Measurements from ENCODE around the gene IL1RAPL1. TPM values are rescaled to one million over a fixed set of nuclear protein-coding genes. Genes with fewer than 3 reads are reported as not detected.

IL1RAPL1 gene
- total and polyA plus RNA-seq, 2 donors (not counting 3 experiments of a cell fraction or from before 2014, with no cell fraction given) = 0.79 to 1.3 TPM

DNA sequence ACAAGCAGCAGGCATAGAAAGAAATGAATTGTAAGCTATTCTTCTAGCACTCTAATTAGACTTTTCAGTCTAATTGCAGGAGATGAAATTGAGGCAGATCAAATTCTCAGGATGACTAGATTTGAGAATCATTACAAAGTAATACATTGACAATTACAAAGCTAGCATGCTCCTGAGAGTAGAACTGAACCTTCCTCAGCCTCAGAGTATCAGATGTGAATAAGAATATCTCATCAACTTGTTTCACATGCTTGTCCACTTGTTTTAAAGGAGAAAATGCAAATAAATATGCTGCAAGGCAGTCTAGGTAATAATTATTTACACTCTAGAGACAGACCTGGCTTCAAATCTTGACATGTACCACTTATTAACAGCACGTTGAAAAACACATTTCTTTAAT lies 1137.1 kb downstream of the IL1RAPL1 start:
- no peaks in the 10 kb centered on the region for H3K4me1 ChIP-seq (ENCODE audit: control insufficient read depth, extremely low read depth, insufficient read depth, low read length)
- DNase-seq (ENCODE audit: low read depth, low spot score) (no peak), FAIRE-seq (no peak)
- dilution Hi-C loops (cut with MboI; ENCODE audit: extremely low pct_ligation_motif_present, low sequenced_read_pairs) (no loop called here), intact Hi-C loops (cut with micrococcal nuclease) (no loop called here)
- BruUV-seq (replicated peaks) = no TSS peak
- H3K4me2 ChIP-seq (ENCODE audit: insufficient read depth, low read length) = no peak overlapping the region
- no peaks in the 10 kb centered on the region for H3K79me2 ChIP-seq (ENCODE audit: control insufficient read depth, insufficient read depth, low read length)
- H3K27ac ChIP-seq (ENCODE audit: insufficient read depth, low read depth, low read length) = no peak overlapping the region
- no peaks in the 10 kb centered on the region for H3K9me3 ChIP-seq (replicated peaks; ENCODE audit: control insufficient read depth, insufficient read depth, low read length)
- H3K36me3 ChIP-seq (ENCODE audit: control insufficient read depth in 2 of 2, extremely low read depth in 1 of 2, insufficient read depth in 2 of 2, low read length in 2 of 2) = no peaks in the 10 kb centered on the region
- ChIA-PET POLR2A (no interaction called here), CTCF (interaction anchor here (0.6 kb wide), 1 partner anchor 21 kb away, joined by 3 read pairs; no protein-coding TSS in a partner anchor)
- H2AFZ ChIP-seq (ENCODE audit: low read depth, low read length) = no peak overlapping the region
- H3K27me3 ChIP-seq (ENCODE audit: control insufficient read depth in 2 of 2, insufficient read depth in 2 of 2, low read length in 2 of 2) = no peaks in the 10 kb centered on the region
- H4K20me1 ChIP-seq (replicated peaks; ENCODE audit: control insufficient read depth, extremely low read depth, insufficient read depth, low read length) = no peaks in the 10 kb centered on the region
- no peak overlapping the region for H3K9ac ChIP-seq (replicated peaks; ENCODE audit: extremely low read depth, insufficient read depth, low read length)
- no peaks in the 10 kb centered on the region for H3K9me1 ChIP-seq (replicated peaks; ENCODE audit: control insufficient read depth, extremely low read depth, insufficient read depth, low read length)
- no peak overlapping the region for H3K4me3 ChIP-seq (replicated peaks in 1 of 3; ENCODE audit: insufficient read depth in 1 of 3, low read depth in 1 of 3, low read length in 3 of 3)
- TF ChIP-seq JUN (IDR thresholded peaks at IDR 0.05; ENCODE audit: borderline replicate concordance, insufficient read depth, insufficient read length, low read depth) (no peak), POLR2A (IDR thresholded peaks at IDR 0.05; ENCODE audit: low read depth, low read length) (no peak), POLR2AphosphoS5 (IDR thresholded peaks at IDR 0.05; ENCODE audit: insufficient read depth, low read depth, low read length) (no peak), MYC (IDR thresholded peaks at IDR 0.05; ENCODE audit: low read depth, low read length) (no peak), GATA2 (IDR thresholded peaks at IDR 0.05; ENCODE audit: insufficient read depth, insufficient read length, low read depth, low read length) (no peak), FOS (IDR thresholded peaks at IDR 0.05; ENCODE audit: borderline replicate concordance, insufficient read depth, low read length) (no peak), EZH2 (IDR thresholded peaks at IDR 0.05; ENCODE audit: borderline replicate concordance, low read depth, low read length, severe bottlenecking) (no peak)
- TF ChIP-seq, protein P1, sequence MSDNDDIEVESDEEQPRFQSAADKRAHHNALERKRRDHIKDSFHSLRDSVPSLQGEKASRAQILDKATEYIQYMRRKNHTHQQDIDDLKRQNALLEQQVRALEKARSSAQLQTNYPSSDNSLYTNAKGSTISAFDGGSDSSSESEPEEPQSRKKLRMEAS (IDR thresholded peaks at IDR 0.05; ENCODE audit: insufficient read depth, insufficient read length) = no peak
- TF ChIP-seq, protein P2, sequence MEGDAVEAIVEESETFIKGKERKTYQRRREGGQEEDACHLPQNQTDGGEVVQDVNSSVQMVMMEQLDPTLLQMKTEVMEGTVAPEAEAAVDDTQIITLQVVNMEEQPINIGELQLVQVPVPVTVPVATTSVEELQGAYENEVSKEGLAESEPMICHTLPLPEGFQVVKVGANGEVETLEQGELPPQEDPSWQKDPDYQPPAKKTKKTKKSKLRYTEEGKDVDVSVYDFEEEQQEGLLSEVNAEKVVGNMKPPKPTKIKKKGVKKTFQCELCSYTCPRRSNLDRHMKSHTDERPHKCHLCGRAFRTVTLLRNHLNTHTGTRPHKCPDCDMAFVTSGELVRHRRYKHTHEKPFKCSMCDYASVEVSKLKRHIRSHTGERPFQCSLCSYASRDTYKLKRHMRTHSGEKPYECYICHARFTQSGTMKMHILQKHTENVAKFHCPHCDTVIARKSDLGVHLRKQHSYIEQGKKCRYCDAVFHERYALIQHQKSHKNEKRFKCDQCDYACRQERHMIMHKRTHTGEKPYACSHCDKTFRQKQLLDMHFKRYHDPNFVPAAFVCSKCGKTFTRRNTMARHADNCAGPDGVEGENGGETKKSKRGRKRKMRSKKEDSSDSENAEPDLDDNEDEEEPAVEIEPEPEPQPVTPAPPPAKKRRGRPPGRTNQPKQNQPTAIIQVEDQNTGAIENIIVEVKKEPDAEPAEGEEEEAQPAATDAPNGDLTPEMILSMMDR (IDR thresholded peaks at IDR 0.05; ENCODE audit: extremely low read depth in 1 of 2, insufficient read depth in 1 of 2, low read depth in 1 of 2, low read length in 2 of 2) = no peak

Data from endothelial cell of umbilical vein (primary cell).